Muscle of leg (tissue), 11 donors: Measurements from ENCODE around the gene CGB8. TPM values are rescaled to one million over a fixed set of nuclear protein-coding genes. Genes with fewer than 3 reads are reported as not detected.
A peak's percentile ranks its signal among the peaks of the same experiment; 100 is the strongest.
"Not testable (repeated sequence)": the region's sequence is repeated elsewhere in the genome, so short reads cannot be mapped to it uniquely, and the experiment has no call there.

Experiments used
- DNase-seq: peaks from one replicate; pipeline ENCODE4 v3.0.0; 2013
- H3K27ac ChIP-seq: one replicate; pipeline ENCODE4 v1.5.1; 2013; ENCODE audit warnings: mild to moderate bottlenecking, low read length, control low read depth
- H3K27me3 ChIP-seq: one replicate; pipeline ENCODE4 v1.6.1; 2013; ENCODE audit warnings: low read length; ENCODE audit not compliant: control insufficient read depth, insufficient read depth
- H3K36me3 ChIP-seq: one replicate; pipeline ENCODE4 v1.6.1; 2013; ENCODE audit warnings: low read length; ENCODE audit not compliant: control insufficient read depth, insufficient read depth
- H3K4me1 ChIP-seq: one replicate; pipeline ENCODE4 v1.6.1; 2013; ENCODE audit warnings: low read length; ENCODE audit not compliant: control insufficient read depth, insufficient read depth
- H3K4me3 ChIP-seq: one replicate; pipeline ENCODE4 v1.5.1; 2013; ENCODE audit warnings: low read length, control low read depth
- H3K9me3 ChIP-seq: replicated peaks from 2 replicates; pipeline ENCODE4 v1.6.1; 2013; ENCODE audit warnings: low read depth, low read length; ENCODE audit not compliant: control insufficient read depth
- WGBS: methylation state at CpG from one replicate; pipeline ENCODE4 v1.1.5; 2013; ENCODE audit warnings: missing lambda C conversion rate; ENCODE audit not compliant: insufficient coverage; 5-methylcytosine and 5-hydroxymethylcytosine counted together
- polyA plus RNA-seq, 8 donors: library from polyadenylated mRNA; unstranded; fragments of 120-200 nt; gene quantifications; one replicate each; pipeline versions ENCODE4 v1.2.1 to v1.2.3, GENCODE V29; 2013; ENCODE audit warnings: inconsistent platforms in 1 of 8, low replicate concordance in 1 of 8; ENCODE audit not compliant: insufficient read length in 8 of 8, insufficient read depth in 1 of 8
- total RNA-seq: library from RNA; stranded (reverse); fragments of 120-200 nt; gene quantifications from one replicate; pipeline ENCODE4 v1.2.4, GENCODE V29; 2013

The CGB8 gene
- total and polyA plus RNA-seq, 9 donors: 0.20 to 0.58 (median 0.27) TPM; not detected in 4

DNA sequence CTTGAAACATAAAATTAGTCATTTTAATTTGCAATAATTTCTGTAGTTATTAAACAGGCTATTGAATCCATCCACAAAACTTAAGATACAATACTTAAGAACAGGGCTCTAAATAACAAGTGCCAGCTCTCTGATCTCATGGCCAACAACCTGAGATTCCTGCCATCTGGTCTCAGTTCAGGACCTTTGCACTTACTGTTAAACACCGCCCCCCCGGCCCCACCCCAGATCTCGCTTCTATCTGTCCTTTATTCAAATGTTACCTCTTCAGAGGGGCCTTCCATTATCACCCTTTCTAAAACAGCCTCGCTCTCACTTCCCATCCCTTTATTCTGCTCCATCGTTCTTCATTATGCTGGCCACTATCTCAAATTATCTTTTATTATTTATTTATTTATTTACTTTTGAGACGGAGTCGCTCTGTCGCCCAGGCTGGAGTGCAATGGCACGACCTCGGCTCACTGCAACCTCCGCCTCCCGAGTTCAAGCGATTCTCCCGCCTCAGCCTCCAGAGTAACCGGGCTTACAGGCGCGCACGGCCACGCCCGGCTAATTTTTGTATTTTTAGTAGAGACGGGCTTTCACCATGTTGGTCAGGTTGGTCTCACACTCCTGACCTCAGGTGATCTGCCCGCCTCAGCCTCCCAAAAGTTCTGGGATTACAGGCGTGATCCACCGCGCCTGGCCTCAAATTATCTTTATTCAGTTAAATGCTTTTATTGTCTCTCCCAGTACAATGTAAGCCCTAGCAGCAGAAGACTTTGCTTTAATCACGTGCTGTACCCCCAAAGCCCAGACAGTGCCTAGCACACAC is 35.5 kb upstream of the CGB8 start:
- peaks cover 21% of the 10 kb centered on the region for H3K36me3 ChIP-seq
- H3K9me3 ChIP-seq: no peaks in the 10 kb centered on the region
- H3K4me3 ChIP-seq: peak overlapping the region; percentile 100
- H3K27ac ChIP-seq: peak overlapping the region; percentile 98
- WGBS: 56% methylated on average over 16 of the region's 26 CpGs
- peaks cover 4% of the 10 kb centered on the region for H3K27me3 ChIP-seq
- H3K4me1 ChIP-seq: peaks cover 21% of the 10 kb centered on the region
- no peak for DNase-seq

GRCh38 chr19:49081273-49081672 is 32.4 kb upstream of the CGB8 start:
- peaks cover under 1% of the 10 kb centered on the region for H3K36me3 ChIP-seq
- H3K4me1 ChIP-seq: peaks cover 10% of the 10 kb centered on the region
- H3K9me3 ChIP-seq: no peaks in the 10 kb centered on the region
- 50% methylated on average over 1 of the region's 1 CpG for WGBS
- no peak overlapping the region for H3K4me3 ChIP-seq
- H3K27ac ChIP-seq: no peak overlapping the region
- H3K27me3 ChIP-seq: peaks cover 7% of the 10 kb centered on the region
- no peak for DNase-seq

- Histone ChIP-seq H3K4me1 (peaks cover 5% of the 10 kb centered on the region), H3K27me3 (peaks cover 7% of the 10 kb centered on the region), H3K9me3 (no peaks in the 10 kb centered on the region), H3K27ac (no peak overlapping the region), H3K36me3 (no peaks in the 10 kb centered on the region), H3K4me3 (no peak overlapping the region)
- DNase-seq: no peak
- WGBS: no CpG with 5 or more reads among the region's 4 CpGs
Measured at GRCh38 chr19:49080392-49080791, 31.5 kb upstream of the CGB8 start.

GRCh38 chr19:49074869-49075268 is 26.0 kb upstream of the CGB8 start:
- H3K4me3 ChIP-seq, H3K27ac ChIP-seq, H3K9me3 ChIP-seq, H3K36me3 ChIP-seq: not testable (repeated sequence)
- WGBS: 0% methylated on average over 1 of the region's 9 CpGs
- peaks cover 46% of the 10 kb centered on the region for H3K27me3 ChIP-seq
- H3K4me1 ChIP-seq: peaks cover 11% of the 10 kb centered on the region
- DNase-seq: peak; percentile 63

GRCh38 chr19:49073514-49074378 is 24.8 kb upstream of the CGB8 start:
- H3K36me3 ChIP-seq: no peaks in the 10 kb centered on the region
- DNase-seq: peak; percentile 65
- peak overlapping the region; percentile 21 for H3K4me3 ChIP-seq
- H3K4me1 ChIP-seq: peaks cover 11% of the 10 kb centered on the region
- WGBS: 61% methylated on average over 14 of the region's 23 CpGs
- no peaks in the 10 kb centered on the region for H3K9me3 ChIP-seq
- peaks cover 54% of the 10 kb centered on the region for H3K27me3 ChIP-seq
- peak overlapping the region; percentile 87 for H3K27ac ChIP-seq

DNA sequence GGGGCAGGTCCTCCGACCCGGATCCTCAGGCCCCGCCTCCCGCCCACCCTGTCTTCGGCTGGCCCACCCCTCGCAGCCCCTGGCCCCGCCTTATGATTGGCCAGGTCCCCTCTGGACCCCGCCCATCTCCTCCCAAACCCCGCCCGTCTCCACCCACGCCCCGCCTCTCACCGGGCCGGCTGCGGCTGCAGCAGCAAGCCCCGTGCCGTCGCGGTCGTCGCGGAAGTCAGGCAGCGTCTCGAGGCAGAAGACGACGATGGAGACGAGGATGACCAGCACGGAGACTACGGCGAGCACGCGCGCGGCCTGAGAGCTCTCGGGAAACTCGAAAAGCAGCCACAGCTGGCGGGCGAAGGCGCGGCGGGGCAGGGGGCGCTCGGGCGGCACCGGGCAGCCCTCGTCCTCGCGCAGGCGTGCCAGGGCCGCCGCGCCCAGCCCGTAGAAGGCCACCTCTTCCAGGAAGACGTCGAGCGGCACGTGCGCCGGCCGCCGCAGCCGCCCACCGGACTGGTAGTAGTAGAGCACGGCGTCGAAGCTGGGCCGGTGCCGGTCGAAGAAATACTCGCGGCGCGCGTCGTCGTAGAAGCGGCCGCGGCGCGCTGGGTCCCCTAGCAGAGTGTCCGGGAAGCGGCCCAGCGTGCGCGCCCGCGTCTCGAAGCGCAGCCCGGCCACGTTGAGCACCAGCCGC is 23.1 kb upstream of the CGB8 start:
- Histone ChIP-seq H3K27ac (peak overlapping the region; percentile 55), H3K27me3 (peaks cover 64% of the 10 kb centered on the region)
- 3% methylated on average over 93 of the region's 93 CpGs for WGBS

GRCh38 chr19:49070416-49070815 is 21.5 kb upstream of the CGB8 start:
- H3K27ac ChIP-seq: no peak overlapping the region
- no peak overlapping the region for H3K4me3 ChIP-seq
- H3K27me3 ChIP-seq: peaks cover 80% of the 10 kb centered on the region
- H3K4me1 ChIP-seq: peaks cover 27% of the 10 kb centered on the region
- WGBS: 91% methylated on average over 21 of the region's 21 CpGs
- H3K9me3 ChIP-seq: no peaks in the 10 kb centered on the region
- no peak for DNase-seq
- H3K36me3 ChIP-seq: no peaks in the 10 kb centered on the region

More for the DNA sequence above, 23.1 kb upstream of the CGB8 start:
- Histone ChIP-seq H3K36me3 (no peaks in the 10 kb centered on the region), H3K9me3 (no peaks in the 10 kb centered on the region), H3K4me3 (peak overlapping the region; percentile 24), H3K4me1 (peaks cover 15% of the 10 kb centered on the region)
- DNase-seq: no peak

DNA sequence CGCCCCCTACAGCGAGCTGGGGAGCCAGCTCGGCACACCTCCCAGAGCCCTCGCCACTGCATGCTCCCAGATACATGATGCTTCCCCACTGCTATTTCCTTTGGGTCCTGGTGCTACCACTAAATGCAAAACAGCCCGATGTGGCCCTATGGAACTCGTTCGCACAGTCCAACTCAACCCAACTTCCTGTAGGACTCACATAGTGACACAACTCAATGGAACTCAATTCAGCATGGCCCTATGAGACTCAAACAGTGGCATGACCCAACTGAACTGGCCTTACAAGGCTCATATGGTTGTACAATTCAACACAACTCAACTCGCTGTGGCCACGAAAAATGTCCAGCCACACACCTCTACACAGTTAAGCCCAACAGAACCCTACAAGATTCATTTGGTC is 20.1 kb upstream of the CGB8 start:
- H3K4me1 ChIP-seq: peaks cover 36% of the 10 kb centered on the region

GRCh38 chr19:49067554-49067953 is 18.6 kb upstream of the CGB8 start:
- H3K4me3 ChIP-seq: no peak overlapping the region
- no peak for DNase-seq
- no peak overlapping the region for H3K27ac ChIP-seq
- peaks cover 31% of the 10 kb centered on the region for H3K4me1 ChIP-seq
- H3K9me3 ChIP-seq: no peaks in the 10 kb centered on the region
- no peaks in the 10 kb centered on the region for H3K36me3 ChIP-seq
- H3K27me3 ChIP-seq: peaks cover 78% of the 10 kb centered on the region
- 67% methylated on average over 3 of the region's 3 CpGs for WGBS

More for the DNA sequence above, 20.1 kb upstream of the CGB8 start:
- no peak overlapping the region for H3K4me3 ChIP-seq
- no peak overlapping the region for H3K27ac ChIP-seq
- H3K36me3 ChIP-seq: no peaks in the 10 kb centered on the region
- peaks cover 85% of the 10 kb centered on the region for H3K27me3 ChIP-seq
- no peak for DNase-seq
- H3K9me3 ChIP-seq: no peaks in the 10 kb centered on the region
- WGBS: 80% methylated on average over 7 of the region's 9 CpGs
